Panc1 (cell line): Measurements from ENCODE around the gene TRIM66. TPM values are rescaled to one million over a fixed set of nuclear protein-coding genes. Genes with fewer than 3 reads are reported as not detected.

Source experiments
- ATAC-seq: fragments of 200-7000 bp; cut with Tn5 transposase; 2 replicates; pipeline ENCODE4 v1.9.1; 2020; ENCODE audit warnings: mild to moderate bottlenecking, moderate library complexity
- BruUV-seq: library from RNA; stranded (reverse); fragments of 400-500 nt; replicated peaks from 2 replicates; lab custom pipeline; 2021; lab: Mats Ljungman, UMichigan
- CTCF ChIA-PET: fragments of 300-600 bp; sonication (Branson Sonifier 250); formaldehyde crosslinking; loops from one replicate; lab custom pipeline; 2022; ENCODE audit warnings: antibody characterized with exemption; lab: Charles Lee
- POLR2A ChIA-PET: fragments of 300-600 bp; sonication (Branson Sonifier 250); formaldehyde crosslinking; loops from one replicate; lab custom pipeline; 2022; ENCODE audit warnings: antibody characterized with exemption; lab: Charles Lee
- DNase-seq: peaks from one replicate; pipeline ENCODE4 v3.0.0-alpha.2; 2010; ENCODE audit warnings: low read depth, low spot score
- H3K27ac ChIP-seq: 2 replicates; pipeline ENCODE4 v1.5.1; 2011; ENCODE audit warnings: mild to moderate bottlenecking, low read length, inconsistent platforms
- H3K27me3 ChIP-seq: fragments of 200-500 bp; sonication (Bioruptor generic); 2 replicates; pipeline ENCODE4 v1.6.0; 2014; ENCODE audit warnings: low read length, inconsistent platforms; ENCODE audit not compliant: control insufficient read depth, insufficient read depth
- H3K36me3 ChIP-seq: fragments of 200-500 bp; sonication (Bioruptor generic); 2 replicates; pipeline ENCODE4 v1.5.1; 2014; ENCODE audit warnings: inconsistent platforms, mild to moderate bottlenecking, low read length, moderate library complexity; ENCODE audit not compliant: control insufficient read depth, insufficient read depth
- H3K4me1 ChIP-seq: 2 replicates; pipeline ENCODE4 v1.5.1; 2011; ENCODE audit warnings: inconsistent platforms, mild to moderate bottlenecking, low read length, moderate library complexity; ENCODE audit not compliant: control insufficient read depth, insufficient read depth
- H3K4me3 ChIP-seq, 2 experiments: 2 replicates each; pipeline ENCODE4 v1.5.1; 2011 to 2012; ENCODE audit warnings: low read depth in 2 of 2, low read length in 2 of 2, mild to moderate bottlenecking in 2 of 2, inconsistent platforms in 1 of 2, moderate library complexity in 1 of 2
- H3K9me3 ChIP-seq: fragments of 200-500 bp; sonication (Bioruptor generic); 2 replicates; pipeline ENCODE4 v1.5.1; 2014; ENCODE audit warnings: low read depth, mild to moderate bottlenecking, inconsistent platforms, low read length, moderate library complexity; ENCODE audit not compliant: control insufficient read depth, insufficient read depth
- POLR2AphosphoS5 ChIP-seq: IDR thresholded peaks from 2 replicates; pipeline ENCODE4 v1.6.1; 2012; ENCODE audit warnings: mild to moderate bottlenecking, low read depth, low read length, moderate library complexity
- SIN3A ChIP-seq: IDR thresholded peaks from 2 replicates; pipeline ENCODE4 v1.6.1; 2012; ENCODE audit warnings: low read depth, mild to moderate bottlenecking, low read length, moderate library complexity, borderline replicate concordance; ENCODE audit not compliant: insufficient read depth
- TCF7L2 ChIP-seq: IDR thresholded peaks from 2 replicates; pipeline ENCODE4 v1.6.1; 2011; ENCODE audit warnings: mild to moderate bottlenecking, low read depth, low read length, inconsistent platforms
- in situ Hi-C: cut with HindIII; loops from 2 replicates; pipeline ENCODE4 v1.10.0; 2016; ENCODE audit warnings: low sequenced_read_pairs, low pct_unique_long_range_greater_than_20kb
- intact Hi-C: fragments of 100-400 bp; cut with micrococcal nuclease; formaldehyde crosslinking; loops from one replicate; pipeline ENCODE4 v1.10.0; 2022; ENCODE audit not compliant: unreplicated experiment
- total RNA-seq: library from RNA; stranded (reverse); gene quantifications from one replicate; pipeline ENCODE4 v1.2.1, GENCODE V29; 2021; ENCODE audit not compliant: unreplicated experiment
- TF ChIP-seq, protein P1 (sequence below): fragments of 450-650 bp; IDR thresholded peaks from 2 replicates; pipeline ENCODE4 v1.5.1; 2017; ENCODE audit warnings: mild to moderate bottlenecking
- TF ChIP-seq, protein P2 (sequence below), 2 experiments: IDR thresholded peaks; 2 replicates each; pipeline ENCODE4 v1.6.1; 2011 to 2012; ENCODE audit warnings: low read depth in 2 of 2, control low read depth in 1 of 2, low read length in 1 of 2, mild to moderate bottlenecking in 1 of 2, moderate library complexity in 1 of 2; ENCODE audit not compliant: insufficient read depth in 1 of 2

The TRIM66 gene
- total RNA-seq, 1 experiment from 2014 or later = 30.4 TPM

DNA sequence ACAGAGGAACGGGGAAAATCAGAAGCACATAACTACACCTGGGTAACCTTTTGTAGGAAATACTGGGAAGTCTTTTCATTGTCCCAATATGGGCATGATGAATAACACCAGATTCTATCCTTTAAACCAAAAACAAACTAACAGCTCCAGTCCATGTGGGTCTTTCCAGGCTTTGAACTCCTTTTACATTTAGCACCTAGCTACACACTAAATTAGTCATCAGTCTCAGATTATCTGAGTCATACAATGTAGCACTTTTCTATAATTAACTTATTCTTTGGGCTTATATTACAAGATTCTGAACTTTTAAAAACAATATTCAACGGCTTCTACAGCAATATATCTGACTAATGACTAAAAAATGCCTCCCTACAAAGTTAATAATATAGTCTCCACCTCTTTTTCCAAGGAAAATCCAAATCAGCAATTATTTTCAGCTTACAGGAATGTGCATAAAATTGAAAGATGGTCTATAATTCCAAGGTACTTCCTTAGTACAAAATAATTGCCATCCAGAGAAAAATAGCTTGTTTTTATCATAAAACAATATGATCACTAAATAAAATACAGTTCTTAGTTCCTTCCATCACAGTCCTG is 114.8 kb downstream of the TRIM66 start:
- BruUV-seq = no TSS peak
- Histone ChIP-seq H3K9me3 (no peaks in the 10 kb centered on the region), H3K4me1 (no peaks in the 10 kb centered on the region), H3K27me3 (peaks cover 38% of the 10 kb centered on the region), H3K36me3 (no peaks in the 10 kb centered on the region), H3K4me3 (no peak overlapping the region), H3K27ac (no peak overlapping the region)
- in situ Hi-C loops = no loop called here
- CTCF ChIA-PET = interaction anchor here (1.2 to 1.9 kb wide), 6 partner anchors 238 to 374 kb away, joined by 3 to 8 read pairs (median 4); partner anchors contain the start of gene LMO1
- no peak for ATAC-seq
- intact Hi-C loops = loop anchor here (2.0 to 10.0 kb wide), 2 partner anchors 229 to 563 kb away; no protein-coding TSS in a partner anchor
- TF ChIP-seq, protein P1, sequence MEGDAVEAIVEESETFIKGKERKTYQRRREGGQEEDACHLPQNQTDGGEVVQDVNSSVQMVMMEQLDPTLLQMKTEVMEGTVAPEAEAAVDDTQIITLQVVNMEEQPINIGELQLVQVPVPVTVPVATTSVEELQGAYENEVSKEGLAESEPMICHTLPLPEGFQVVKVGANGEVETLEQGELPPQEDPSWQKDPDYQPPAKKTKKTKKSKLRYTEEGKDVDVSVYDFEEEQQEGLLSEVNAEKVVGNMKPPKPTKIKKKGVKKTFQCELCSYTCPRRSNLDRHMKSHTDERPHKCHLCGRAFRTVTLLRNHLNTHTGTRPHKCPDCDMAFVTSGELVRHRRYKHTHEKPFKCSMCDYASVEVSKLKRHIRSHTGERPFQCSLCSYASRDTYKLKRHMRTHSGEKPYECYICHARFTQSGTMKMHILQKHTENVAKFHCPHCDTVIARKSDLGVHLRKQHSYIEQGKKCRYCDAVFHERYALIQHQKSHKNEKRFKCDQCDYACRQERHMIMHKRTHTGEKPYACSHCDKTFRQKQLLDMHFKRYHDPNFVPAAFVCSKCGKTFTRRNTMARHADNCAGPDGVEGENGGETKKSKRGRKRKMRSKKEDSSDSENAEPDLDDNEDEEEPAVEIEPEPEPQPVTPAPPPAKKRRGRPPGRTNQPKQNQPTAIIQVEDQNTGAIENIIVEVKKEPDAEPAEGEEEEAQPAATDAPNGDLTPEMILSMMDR = no peak
- TF ChIP-seq SIN3A = no peak
- no peak for TF ChIP-seq TCF7L2
- no peak for TF ChIP-seq POLR2AphosphoS5
- TF ChIP-seq, protein P2, sequence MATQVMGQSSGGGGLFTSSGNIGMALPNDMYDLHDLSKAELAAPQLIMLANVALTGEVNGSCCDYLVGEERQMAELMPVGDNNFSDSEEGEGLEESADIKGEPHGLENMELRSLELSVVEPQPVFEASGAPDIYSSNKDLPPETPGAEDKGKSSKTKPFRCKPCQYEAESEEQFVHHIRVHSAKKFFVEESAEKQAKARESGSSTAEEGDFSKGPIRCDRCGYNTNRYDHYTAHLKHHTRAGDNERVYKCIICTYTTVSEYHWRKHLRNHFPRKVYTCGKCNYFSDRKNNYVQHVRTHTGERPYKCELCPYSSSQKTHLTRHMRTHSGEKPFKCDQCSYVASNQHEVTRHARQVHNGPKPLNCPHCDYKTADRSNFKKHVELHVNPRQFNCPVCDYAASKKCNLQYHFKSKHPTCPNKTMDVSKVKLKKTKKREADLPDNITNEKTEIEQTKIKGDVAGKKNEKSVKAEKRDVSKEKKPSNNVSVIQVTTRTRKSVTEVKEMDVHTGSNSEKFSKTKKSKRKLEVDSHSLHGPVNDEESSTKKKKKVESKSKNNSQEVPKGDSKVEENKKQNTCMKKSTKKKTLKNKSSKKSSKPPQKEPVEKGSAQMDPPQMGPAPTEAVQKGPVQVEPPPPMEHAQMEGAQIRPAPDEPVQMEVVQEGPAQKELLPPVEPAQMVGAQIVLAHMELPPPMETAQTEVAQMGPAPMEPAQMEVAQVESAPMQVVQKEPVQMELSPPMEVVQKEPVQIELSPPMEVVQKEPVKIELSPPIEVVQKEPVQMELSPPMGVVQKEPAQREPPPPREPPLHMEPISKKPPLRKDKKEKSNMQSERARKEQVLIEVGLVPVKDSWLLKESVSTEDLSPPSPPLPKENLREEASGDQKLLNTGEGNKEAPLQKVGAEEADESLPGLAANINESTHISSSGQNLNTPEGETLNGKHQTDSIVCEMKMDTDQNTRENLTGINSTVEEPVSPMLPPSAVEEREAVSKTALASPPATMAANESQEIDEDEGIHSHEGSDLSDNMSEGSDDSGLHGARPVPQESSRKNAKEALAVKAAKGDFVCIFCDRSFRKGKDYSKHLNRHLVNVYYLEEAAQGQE (IDR thresholded peaks at IDR 0.05; ENCODE audit: insufficient read depth in 1 of 2, low read depth in 2 of 2, low read length in 1 of 2) = no peak
- DNase-seq = no peak
- POLR2A ChIA-PET = no interaction called here

DNA sequence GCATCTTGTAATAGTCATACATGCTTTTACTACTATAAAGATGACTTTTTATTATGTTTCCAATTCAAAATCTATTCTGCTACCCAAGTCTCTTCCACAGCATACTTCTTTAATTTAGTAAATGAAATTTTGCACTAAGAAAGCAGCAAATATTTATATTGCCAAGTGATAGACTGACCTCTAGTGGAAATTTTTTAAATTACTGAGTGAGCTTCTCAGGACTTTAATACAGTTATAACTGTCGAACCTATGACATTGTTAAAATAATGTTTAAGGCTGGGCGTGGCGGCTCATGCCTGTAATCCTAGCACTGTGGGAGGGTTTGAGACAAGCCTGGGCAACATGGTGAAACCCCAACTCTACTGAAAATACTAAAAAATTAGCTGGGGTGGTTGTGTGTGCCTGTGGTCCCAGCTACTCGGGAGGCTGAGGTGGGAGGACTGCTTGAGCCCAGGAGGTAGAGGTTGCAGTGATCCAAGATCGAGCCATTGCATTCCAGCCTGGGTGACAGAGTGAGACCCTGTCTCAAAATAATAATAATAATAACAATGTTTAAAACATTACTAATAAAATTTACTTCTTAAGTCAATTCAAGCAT is 115.8 kb downstream of the TRIM66 start:
- 0 out of 2 replicates have a peak, but pooled peaks cover under 1% of the 10 kb centered on the region for H3K9me3 ChIP-seq
- TF ChIP-seq, protein P1 = peak; percentile 87
- no peak for TF ChIP-seq POLR2AphosphoS5
- ChIA-PET CTCF (interaction anchor here (0.6 to 1.9 kb wide), 13 partner anchors 21 to 560 kb away, joined by 3 to 10 read pairs (median 5); partner anchors contain the start of gene LMO1), POLR2A (no interaction called here)
- no peaks in the 10 kb centered on the region for H3K4me1 ChIP-seq
- H3K4me3 ChIP-seq = no peak overlapping the region
- peaks cover 34% of the 10 kb centered on the region for H3K27me3 ChIP-seq
- DNase-seq (peak; percentile 50), ATAC-seq (peak; percentile 83)
- BruUV-seq = no TSS peak
- intact Hi-C loops (loop anchor here (1.0 to 10.0 kb wide), 4 partner anchors 228 to 562 kb away; no protein-coding TSS in a partner anchor), in situ Hi-C loops (no loop called here)
- H3K36me3 ChIP-seq = no peaks in the 10 kb centered on the region
- H3K27ac ChIP-seq = no peak overlapping the region
